ENCODE results near the gene A2M.

GRCh38 chr12:9074484-9075137 is 41.1 kb downstream of the A2M start:
- TF ChIP-seq ZBTB11 (tag by site-specific recombination; conservative IDR thresholded peaks at IDR 0.05; ENCODE audit: low read depth) (no peak), CTCF (tag by site-specific recombination; IDR thresholded peaks at IDR 0.05) (no peak), BCL11B (tag by site-specific recombination; IDR thresholded peaks at IDR 0.05; ENCODE audit: low read depth) (no peak), ZSCAN30 (tag by site-specific recombination; IDR thresholded peaks at IDR 0.05) (no peak), AEBP2 (tag by site-specific recombination; IDR thresholded peaks at IDR 0.05; ENCODE audit: borderline replicate concordance) (no peak), ZNF623 (tag by site-specific recombination; IDR thresholded peaks at IDR 0.05) (no peak), ZBTB10 (tag by site-specific recombination; IDR thresholded peaks at IDR 0.05) (no peak), ZSCAN4 (tag by site-specific recombination; IDR thresholded peaks at IDR 0.05) (no peak), SCRT1 (tag by site-specific recombination; IDR thresholded peaks at IDR 0.05; ENCODE audit: borderline replicate concordance) (no peak), OSR2 (tag by site-specific recombination; IDR thresholded peaks at IDR 0.05) (no peak), MZF1 (tag by site-specific recombination; IDR thresholded peaks at IDR 0.05; ENCODE audit: borderline replicate concordance) (no peak)

Data from HEK293 (cell line).